HepG2 (cell line): Measurements from ENCODE around the gene ARHGAP23. TPM values are rescaled to one million over a fixed set of nuclear protein-coding genes. Genes with fewer than 3 reads are reported as not detected.
A peak's percentile ranks its signal among the peaks of the same experiment; 100 is the strongest.

Source experiments
- DZIP1 ChIP-seq: sonication (generic); formaldehyde crosslinking; IDR thresholded peaks from 2 replicates; pipeline ENCODE4 v1.5.0; 2020; ENCODE audit warnings: mild to moderate bottlenecking, missing genetic modification reagents
- EED ChIP-seq: sonication (generic); formaldehyde crosslinking; IDR thresholded peaks from 2 replicates; pipeline ENCODE4 v1.5.0; 2020; ENCODE audit warnings: mild to moderate bottlenecking, missing genetic modification reagents
- GATA4 ChIP-seq: sonication (generic); IDR thresholded peaks from 2 replicates; pipeline ENCODE4 v1.6.1; 2016; ENCODE audit warnings: antibody characterized with exemption, low read depth, borderline replicate concordance
- HOXA3 ChIP-seq: sonication (generic); formaldehyde crosslinking; IDR thresholded peaks from 2 replicates; pipeline ENCODE4 v1.5.0; 2020; ENCODE audit warnings: missing genetic modification reagents
- MAZ ChIP-seq, 2 experiments: sonication (generic) in 1 of 2; formaldehyde crosslinking in 1 of 2; IDR thresholded peaks; 2 replicates each; pipeline versions ENCODE4 v1.5.0 to v1.6.1; 2012 to 2020; ENCODE audit warnings: low read depth in 2 of 2, mild to moderate bottlenecking in 2 of 2, borderline replicate concordance in 1 of 2, improper control_type of control experiment in 1 of 2, low read length in 1 of 2, missing genetic modification reagents in 1 of 2, moderate library complexity in 1 of 2
- PHF20 ChIP-seq: sonication (generic); formaldehyde crosslinking; IDR thresholded peaks from 2 replicates; pipeline ENCODE4 v1.5.0; 2020; ENCODE audit warnings: mild to moderate bottlenecking, missing genetic modification reagents
- RFXAP ChIP-seq: sonication (generic); formaldehyde crosslinking; IDR thresholded peaks from 2 replicates; pipeline ENCODE4 v1.4.0; 2020; ENCODE audit warnings: missing genetic modification reagents, borderline replicate concordance
- SCMH1 ChIP-seq: sonication (generic); formaldehyde crosslinking; IDR thresholded peaks from 2 replicates; pipeline ENCODE4 v1.9.0; 2021; ENCODE audit warnings: missing genetic modification reagents, mild to moderate bottlenecking, borderline replicate concordance
- SIX1 ChIP-seq: sonication (generic); formaldehyde crosslinking; IDR thresholded peaks from 2 replicates; pipeline ENCODE4 v1.4.0; 2020; ENCODE audit warnings: missing genetic modification reagents, borderline replicate concordance
- SPEN ChIP-seq: sonication (generic); formaldehyde crosslinking; IDR thresholded peaks from 2 replicates; pipeline ENCODE4 v1.5.1; 2020; ENCODE audit warnings: low read depth, mild to moderate bottlenecking, missing genetic modification reagents
- ZMYM2 ChIP-seq: sonication (generic); formaldehyde crosslinking; IDR thresholded peaks from 2 replicates; pipeline ENCODE4 v1.8.0; 2022; ENCODE audit warnings: mild to moderate bottlenecking, missing genetic modification reagents
- ZNF570 ChIP-seq: sonication (generic); formaldehyde crosslinking; IDR thresholded peaks from 2 replicates; pipeline ENCODE4 v1.4.0; 2020; ENCODE audit warnings: mild to moderate bottlenecking, missing genetic modification reagents, borderline replicate concordance
- ZNF572 ChIP-seq: sonication (generic); formaldehyde crosslinking; IDR thresholded peaks from 2 replicates; pipeline ENCODE4 v1.5.1; 2020; ENCODE audit warnings: mild to moderate bottlenecking, missing genetic modification reagents
- ZNF670 ChIP-seq: sonication (generic); formaldehyde crosslinking; IDR thresholded peaks from 2 replicates; pipeline ENCODE4 v1.8.0; 2022; ENCODE audit warnings: mild to moderate bottlenecking, missing genetic modification reagents, borderline replicate concordance
- ZNF770 ChIP-seq: sonication (generic); formaldehyde crosslinking; IDR thresholded peaks from 2 replicates; pipeline ENCODE4 v1.5.0; 2020; ENCODE audit warnings: mild to moderate bottlenecking, missing genetic modification reagents
- polyA plus RNA-seq, 8 experiments: library from polyadenylated mRNA; depleted of rRNA in 3 of 8; stranded (reverse) in 7 of 8; unstranded in 1 of 8; fragments of >200 nt; fragmentation: Illumina TruSeq in 4 of 8; extraction: Trizol in 4 of 8; gene quantifications; 2 replicates each; pipeline versions ENCODE4 v1.2.1 to v1.2.3, GENCODE V29; 2011 to 2016; ENCODE audit warnings: low read depth in 4 of 8, missing spikeins in 1 of 8, mixed read lengths in 1 of 8; ENCODE audit not compliant: insufficient read depth in 1 of 8
- total RNA-seq, 5 experiments: library from RNA; depleted of rRNA; stranded (reverse); fragments of >200 nt; fragmentation: Illumina TruSeq; extraction: Trizol; gene quantifications; 2 replicates each; pipeline ENCODE4 v1.2.3, GENCODE V29; 2016; ENCODE audit warnings: low read depth in 1 of 5
- TF ChIP-seq, protein P1 (sequence below): sonication (generic); formaldehyde crosslinking; IDR thresholded peaks from 2 replicates; pipeline ENCODE4 v1.4.0; 2020; ENCODE audit warnings: missing genetic modification reagents, borderline replicate concordance
- TF ChIP-seq, protein P2 (sequence below): sonication (generic); formaldehyde crosslinking; IDR thresholded peaks from 2 replicates; pipeline ENCODE4 v1.4.0; 2020; ENCODE audit warnings: mild to moderate bottlenecking, missing genetic modification reagents

ARHGAP23 gene
- total and polyA plus RNA-seq, 2 of the 13 experiments (the other 11 are each of a cell fraction or from before 2014, with no cell fraction given), result 0.03 TPM; not detected in 1

- TF ChIP-seq, protein P1, sequence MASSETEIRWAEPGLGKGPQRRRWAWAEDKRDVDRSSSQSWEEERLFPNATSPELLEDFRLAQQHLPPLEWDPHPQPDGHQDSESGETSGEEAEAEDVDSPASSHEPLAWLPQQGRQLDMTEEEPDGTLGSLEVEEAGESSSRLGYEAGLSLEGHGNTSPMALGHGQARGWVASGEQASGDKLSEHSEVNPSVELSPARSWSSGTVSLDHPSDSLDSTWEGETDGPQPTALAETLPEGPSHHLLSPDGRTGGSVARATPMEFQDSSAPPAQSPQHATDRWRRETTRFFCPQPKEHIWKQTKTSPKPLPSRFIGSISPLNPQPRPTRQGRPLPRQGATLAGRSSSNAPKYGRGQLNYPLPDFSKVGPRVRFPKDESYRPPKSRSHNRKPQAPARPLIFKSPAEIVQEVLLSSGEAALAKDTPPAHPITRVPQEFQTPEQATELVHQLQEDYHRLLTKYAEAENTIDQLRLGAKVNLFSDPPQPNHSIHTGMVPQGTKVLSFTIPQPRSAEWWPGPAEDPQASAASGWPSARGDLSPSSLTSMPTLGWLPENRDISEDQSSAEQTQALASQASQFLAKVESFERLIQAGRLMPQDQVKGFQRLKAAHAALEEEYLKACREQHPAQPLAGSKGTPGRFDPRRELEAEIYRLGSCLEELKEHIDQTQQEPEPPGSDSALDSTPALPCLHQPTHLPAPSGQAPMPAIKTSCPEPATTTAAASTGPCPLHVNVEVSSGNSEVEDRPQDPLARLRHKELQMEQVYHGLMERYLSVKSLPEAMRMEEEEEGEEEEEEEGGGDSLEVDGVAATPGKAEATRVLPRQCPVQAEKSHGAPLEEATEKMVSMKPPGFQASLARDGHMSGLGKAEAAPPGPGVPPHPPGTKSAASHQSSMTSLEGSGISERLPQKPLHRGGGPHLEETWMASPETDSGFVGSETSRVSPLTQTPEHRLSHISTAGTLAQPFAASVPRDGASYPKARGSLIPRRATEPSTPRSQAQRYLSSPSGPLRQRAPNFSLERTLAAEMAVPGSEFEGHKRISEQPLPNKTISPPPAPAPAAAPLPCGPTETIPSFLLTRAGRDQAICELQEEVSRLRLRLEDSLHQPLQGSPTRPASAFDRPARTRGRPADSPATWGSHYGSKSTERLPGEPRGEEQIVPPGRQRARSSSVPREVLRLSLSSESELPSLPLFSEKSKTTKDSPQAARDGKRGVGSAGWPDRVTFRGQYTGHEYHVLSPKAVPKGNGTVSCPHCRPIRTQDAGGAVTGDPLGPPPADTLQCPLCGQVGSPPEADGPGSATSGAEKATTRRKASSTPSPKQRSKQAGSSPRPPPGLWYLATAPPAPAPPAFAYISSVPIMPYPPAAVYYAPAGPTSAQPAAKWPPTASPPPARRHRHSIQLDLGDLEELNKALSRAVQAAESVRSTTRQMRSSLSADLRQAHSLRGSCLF (CRISPR knock-in tag), result no peak
- TF ChIP-seq HOXA3 (CRISPR knock-in tag) (peak; percentile 54; the same call in 1 of the 2 replicates), ZMYM2 (CRISPR knock-in tag) (no peak), RFXAP (CRISPR knock-in tag) (no peak), SPEN (peak; percentile 74), MAZ (IDR thresholded peaks at IDR 0.05; ENCODE audit: borderline replicate concordance, low read depth, low read length) (peak; percentile 72; the same call in 1 of the 2 replicates), MAZ (CRISPR knock-in tag; IDR thresholded peaks at IDR 0.05; ENCODE audit: low read depth) (peak; percentile 92), GATA4 (no peak), ZNF670 (CRISPR knock-in tag) (no peak), PHF20 (CRISPR knock-in tag) (no peak), EED (CRISPR knock-in tag) (peak; percentile 55; the same call in 1 of the 2 replicates), ZNF770 (CRISPR knock-in tag) (no peak), ZNF572 (CRISPR knock-in tag) (peak; percentile 94; the same call in 1 of the 2 replicates), DZIP1 (no peak), ZNF570 (CRISPR knock-in tag) (no peak), SIX1 (no peak), SCMH1 (CRISPR knock-in tag) (no peak)
- TF ChIP-seq, protein P2, sequence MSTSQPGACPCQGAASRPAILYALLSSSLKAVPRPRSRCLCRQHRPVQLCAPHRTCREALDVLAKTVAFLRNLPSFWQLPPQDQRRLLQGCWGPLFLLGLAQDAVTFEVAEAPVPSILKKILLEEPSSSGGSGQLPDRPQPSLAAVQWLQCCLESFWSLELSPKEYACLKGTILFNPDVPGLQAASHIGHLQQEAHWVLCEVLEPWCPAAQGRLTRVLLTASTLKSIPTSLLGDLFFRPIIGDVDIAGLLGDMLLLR (CRISPR knock-in tag), result peak; percentile 65; the same call in 1 of the 2 replicates
These were observed 129.8 kb downstream of the ARHGAP23 start (continued) for GRCh38 chr17:38557836-38558727.
